ENCODE results near the gene PTPRM.

The PTPRM gene

GRCh38 chr18:7575465-7576028 lies 8.4 kb downstream of the PTPRM start:
- no peaks in the 10 kb centered on the region for H3K36me3 ChIP-seq (ENCODE audit: control insufficient read depth, low read length)
- no peaks in the 10 kb centered on the region; the same call in none of the 2 replicates for H3K9me3 ChIP-seq (ENCODE audit: control insufficient read depth, insufficient read depth, low read length)
- no peak overlapping the region for H3K4me3 ChIP-seq (ENCODE audit: low read length)
- H4K20me1 ChIP-seq (ENCODE audit: control insufficient read depth, insufficient read depth, low read depth, low read length) = no peaks in the 10 kb centered on the region
- H3K9me2 ChIP-seq (replicated peaks; ENCODE audit: control insufficient read depth, low read length) = no peaks in the 10 kb centered on the region
- no peak overlapping the region for H3K4me2 ChIP-seq (ENCODE audit: low read length)
- H3K79me2 ChIP-seq (ENCODE audit: control insufficient read depth, low read length) = no peaks in the 10 kb centered on the region
- H3K27ac ChIP-seq (ENCODE audit: low read depth, low read length) = no peak overlapping the region
- TF ChIP-seq EZH2phosphoT487 (IDR thresholded peaks at IDR 0.05; ENCODE audit: borderline replicate concordance, low read length) (no peak), CTCF (IDR thresholded peaks at IDR 0.05; ENCODE audit: low read depth, low read length, poor library complexity, severe bottlenecking) (no peak)
- no peaks in the 10 kb centered on the region for H3K4me1 ChIP-seq (ENCODE audit: control insufficient read depth, low read length)
- no peaks in the 10 kb centered on the region for H3K27me3 ChIP-seq (ENCODE audit: control insufficient read depth, low read length)
- H3F3A ChIP-seq (ENCODE audit: control insufficient read depth, insufficient read depth) = no peaks in the 10 kb centered on the region

- Histone ChIP-seq H4K20me1 (ENCODE audit: control insufficient read depth, insufficient read depth, low read depth, low read length) (no peaks in the 10 kb centered on the region), H3K79me2 (ENCODE audit: control insufficient read depth, low read length) (no peaks in the 10 kb centered on the region), H3F3A (ENCODE audit: control insufficient read depth, insufficient read depth) (no peaks in the 10 kb centered on the region), H3K4me2 (ENCODE audit: low read length) (no peak overlapping the region), H3K9me2 (replicated peaks; ENCODE audit: control insufficient read depth, low read length) (no peaks in the 10 kb centered on the region), H3K36me3 (ENCODE audit: control insufficient read depth, low read length) (no peaks in the 10 kb centered on the region), H3K27me3 (ENCODE audit: control insufficient read depth, low read length) (no peaks in the 10 kb centered on the region), H3K4me1 (ENCODE audit: control insufficient read depth, low read length) (no peaks in the 10 kb centered on the region), H3K4me3 (ENCODE audit: low read length) (no peak overlapping the region), H3K27ac (ENCODE audit: low read depth, low read length) (no peak overlapping the region), H3K9me3 (ENCODE audit: control insufficient read depth, insufficient read depth, low read length) (no peaks in the 10 kb centered on the region; the same call in none of the 2 replicates)
- TF ChIP-seq EZH2phosphoT487 (IDR thresholded peaks at IDR 0.05; ENCODE audit: borderline replicate concordance, low read length) (no peak), CTCF (IDR thresholded peaks at IDR 0.05; ENCODE audit: low read depth, low read length, poor library complexity, severe bottlenecking) (no peak)
Measured at GRCh38 chr18:7576077-7576476, 9.0 kb downstream of the PTPRM start.

GRCh38 chr18:7576685-7577084 lies 9.6 kb downstream of the PTPRM start:
- Histone ChIP-seq H3K4me2 (ENCODE audit: low read length) (no peak overlapping the region), H4K20me1 (ENCODE audit: control insufficient read depth, insufficient read depth, low read depth, low read length) (no peaks in the 10 kb centered on the region), H3K4me3 (ENCODE audit: low read length) (no peak overlapping the region), H3K9me2 (replicated peaks; ENCODE audit: control insufficient read depth, low read length) (no peaks in the 10 kb centered on the region), H3K27ac (ENCODE audit: low read depth, low read length) (no peak overlapping the region), H3F3A (ENCODE audit: control insufficient read depth, insufficient read depth) (no peaks in the 10 kb centered on the region), H3K36me3 (ENCODE audit: control insufficient read depth, low read length) (no peaks in the 10 kb centered on the region), H3K9me3 (ENCODE audit: control insufficient read depth, insufficient read depth, low read length) (no peaks in the 10 kb centered on the region; the same call in none of the 2 replicates), H3K27me3 (ENCODE audit: control insufficient read depth, low read length) (no peaks in the 10 kb centered on the region), H3K4me1 (ENCODE audit: control insufficient read depth, low read length) (no peaks in the 10 kb centered on the region), H3K79me2 (ENCODE audit: control insufficient read depth, low read length) (no peaks in the 10 kb centered on the region)
- TF ChIP-seq CTCF (IDR thresholded peaks at IDR 0.05; ENCODE audit: low read depth, low read length, poor library complexity, severe bottlenecking) (no peak), EZH2phosphoT487 (IDR thresholded peaks at IDR 0.05; ENCODE audit: borderline replicate concordance, low read length) (no peak)
